HL-60/S4 (cell line): Measurements from ENCODE around the gene SYNDIG1.

Source experiments
- in situ Hi-C: fragments of 300-500 bp; cut with MboI; formaldehyde crosslinking; loops from 2 replicates; pipeline ENCODE4 v1.14.3; 2022; ENCODE audit warnings: low sequenced_read_pairs

The SYNDIG1 gene

GRCh38 chr20:24702501-24703283, 233.3 kb downstream of the SYNDIG1 start:
- in situ Hi-C loops, result no loop called here

- in situ Hi-C loops, result no loop called here
Measured at GRCh38 chr20:24703284-24703610, 233.8 kb downstream of the SYNDIG1 start.

- in situ Hi-C loops, result no loop called here
Measured at GRCh38 chr20:24704899-24705298, 235.5 kb downstream of the SYNDIG1 start.

- in situ Hi-C loops, result no loop called here
Measured at GRCh38 chr20:24705486-24705885, 236.1 kb downstream of the SYNDIG1 start.

GRCh38 chr20:24708411-24709295, 239.2 kb downstream of the SYNDIG1 start:
- in situ Hi-C loops, result no loop called here
